Activated CD4-positive, alpha-beta T cell treated with anti-CD3 and anti-CD28 coated beads for 1 hour (primary cell): ENCODE results near the gene LY86.
"Not testable (repeated sequence)": the region's sequence is repeated elsewhere in the genome, so short reads cannot be mapped to it uniquely, and the experiment has no call there.

ENCODE experiments used
- DNase-seq: peaks from one replicate; pipeline ENCODE4 v3.0.0-alpha.2; 2020

The LY86 gene

GRCh38 chr6:6655805-6656251, 67.3 kb downstream of the LY86 start:
- no peak for DNase-seq

- DNase-seq: no peak
These were observed 67.8 kb downstream of the LY86 start for GRCh38 chr6:6656287-6656686.

- no peak for DNase-seq
These were observed 68.7 kb downstream of the LY86 start for GRCh38 chr6:6657085-6657819.

- no peak for DNase-seq
These were observed 69.3 kb downstream of the LY86 start for GRCh38 chr6:6657820-6658217.

GRCh38 chr6:6659600-6660327, 71.2 kb downstream of the LY86 start:
- DNase-seq: no peak

GRCh38 chr6:6660339-6661045, 72.0 kb downstream of the LY86 start:
- no peak for DNase-seq

GRCh38 chr6:6661191-6661590, 72.7 kb downstream of the LY86 start:
- DNase-seq: no peak

- no peak for DNase-seq
These were observed 73.2 kb downstream of the LY86 start for GRCh38 chr6:6661684-6662083.

GRCh38 chr6:6663421-6664135, 75.1 kb downstream of the LY86 start:
- no peak for DNase-seq

- no peak for DNase-seq
These were observed 77.2 kb downstream of the LY86 start for GRCh38 chr6:6665555-6666243.

GRCh38 chr6:6670150-6670549, 81.6 kb downstream of the LY86 start:
- DNase-seq: not testable (repeated sequence)

- DNase-seq: no peak
These were observed 86.4 kb downstream of the LY86 start for GRCh38 chr6:6674872-6675271.

- peak; percentile 61 for DNase-seq
These were observed 88.5 kb downstream of the LY86 start for GRCh38 chr6:6676910-6677441.

- DNase-seq: no peak
These were observed 89.7 kb downstream of the LY86 start for GRCh38 chr6:6678185-6678671.

- no peak for DNase-seq
These were observed 90.3 kb downstream of the LY86 start for GRCh38 chr6:6678811-6679210.

GRCh38 chr6:6679633-6680032, 91.1 kb downstream of the LY86 start:
- DNase-seq: no peak

- DNase-seq: no peak
These were observed 92.0 kb downstream of the LY86 start for GRCh38 chr6:6680526-6680925.

GRCh38 chr6:6681075-6681849, 92.7 kb downstream of the LY86 start:
- no peak for DNase-seq

GRCh38 chr6:6682225-6682624, 93.7 kb downstream of the LY86 start:
- DNase-seq: no peak

GRCh38 chr6:6683969-6684833, 95.7 kb downstream of the LY86 start:
- DNase-seq: no peak
